ENCODE results near the gene HNF1B.
A peak's percentile ranks its signal among the peaks of the same experiment; 100 is the strongest.

The HNF1B gene

DNA sequence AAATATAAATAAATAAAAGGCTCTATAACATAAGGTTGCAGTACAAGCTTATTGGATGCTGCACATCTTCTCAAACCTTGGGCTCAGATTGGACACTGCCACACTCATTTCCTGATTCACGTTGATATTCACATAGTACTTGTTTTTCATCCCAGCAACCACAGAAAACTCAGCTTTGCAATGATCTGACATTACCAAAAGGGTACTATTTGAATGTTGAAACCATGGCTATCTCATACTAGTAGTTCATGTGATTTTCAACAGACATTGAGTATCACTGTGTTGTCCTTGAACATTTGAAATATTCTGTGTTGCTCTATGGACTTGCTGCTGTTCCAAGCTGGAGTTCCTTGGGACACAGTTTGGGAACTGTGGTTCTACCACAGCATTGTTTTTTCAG lies 87.7 kb downstream of the HNF1B start:
- no peak for DNase-seq (ENCODE audit: low spot score)
- no peak for TF ChIP-seq CTCF (IDR thresholded peaks at IDR 0.05; ENCODE audit: extremely low read depth, missing control alignments)

DNA sequence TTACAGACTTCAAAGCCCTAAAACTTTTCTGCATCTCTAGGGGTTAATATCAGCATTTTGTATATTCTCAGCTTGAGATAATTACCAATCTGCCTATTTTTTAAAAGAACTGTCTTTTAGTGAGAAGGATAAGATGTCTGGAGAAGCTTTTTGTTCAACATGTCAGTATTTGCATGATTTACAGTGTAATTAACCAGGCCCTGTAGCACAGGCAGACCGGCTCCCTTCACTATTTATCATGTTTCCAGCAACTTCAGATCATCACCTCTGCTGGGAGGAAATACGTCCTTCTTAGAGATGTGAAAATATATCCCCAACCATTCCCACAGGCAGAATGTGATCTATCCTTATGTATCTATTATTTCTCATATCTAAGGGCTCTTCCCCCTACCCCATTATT lies 93.0 kb downstream of the HNF1B start:
- no peak for DNase-seq (ENCODE audit: low spot score)
- no peak for TF ChIP-seq CTCF (IDR thresholded peaks at IDR 0.05; ENCODE audit: extremely low read depth, missing control alignments)

DNA sequence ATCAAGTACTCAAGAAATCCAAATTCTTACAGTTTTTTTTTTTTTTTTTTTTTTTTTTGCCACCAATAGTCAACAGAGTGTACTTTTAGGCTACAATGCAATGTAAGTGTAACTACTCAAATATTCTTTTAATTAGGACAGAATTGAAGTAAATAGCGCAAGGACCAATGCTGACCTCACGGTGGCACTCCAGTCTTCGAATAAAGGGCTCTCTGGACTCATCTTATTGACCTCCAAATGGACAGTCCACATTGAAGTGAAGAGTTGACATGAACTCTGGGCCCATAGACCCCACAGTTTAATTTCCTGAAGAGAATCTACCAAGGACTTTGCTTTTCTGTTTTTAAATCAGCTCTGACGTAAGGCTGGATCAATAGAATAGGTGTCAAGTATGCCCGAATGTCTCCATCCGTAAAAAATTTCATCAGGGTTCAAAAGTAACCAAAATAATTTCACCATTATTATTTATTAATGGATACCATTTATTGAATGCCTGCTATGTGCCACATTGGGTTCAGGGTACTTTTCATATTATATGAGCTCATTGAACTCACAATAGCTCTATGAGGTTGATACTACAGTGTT lies 94.3 kb downstream of the HNF1B start:
- peak; percentile 35 for TF ChIP-seq CTCF (IDR thresholded peaks at IDR 0.05; ENCODE audit: extremely low read depth, missing control alignments)
- DNase-seq (ENCODE audit: low spot score), result peak; percentile 29

GRCh38 chr17:37648555-37648954 lies 96.3 kb downstream of the HNF1B start:
- no peak for TF ChIP-seq CTCF (IDR thresholded peaks at IDR 0.05; ENCODE audit: extremely low read depth, missing control alignments)
- no peak for DNase-seq (ENCODE audit: low spot score)

DNA sequence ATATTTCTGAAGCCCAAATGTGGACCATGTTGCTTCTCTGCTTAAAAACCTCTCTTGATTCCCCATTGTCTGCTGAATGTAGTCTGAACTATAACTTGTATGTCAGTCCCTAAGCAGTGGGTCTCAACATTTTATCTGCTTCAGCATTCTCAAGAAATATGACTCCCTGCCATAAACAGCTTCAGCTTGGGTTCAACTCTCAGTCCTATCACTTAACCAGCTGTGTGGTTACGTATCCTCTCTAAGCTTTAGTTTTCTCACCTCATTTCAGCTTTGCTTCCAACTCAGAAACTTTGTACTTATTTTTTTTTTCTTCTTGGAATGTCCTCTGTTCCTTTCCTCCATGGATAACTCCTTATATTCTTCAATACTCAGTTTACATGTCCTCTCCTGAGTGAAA lies 97.0 kb downstream of the HNF1B start:
- TF ChIP-seq CTCF (IDR thresholded peaks at IDR 0.05; ENCODE audit: extremely low read depth, missing control alignments), result no peak
- no peak for DNase-seq (ENCODE audit: low spot score)

DNA sequence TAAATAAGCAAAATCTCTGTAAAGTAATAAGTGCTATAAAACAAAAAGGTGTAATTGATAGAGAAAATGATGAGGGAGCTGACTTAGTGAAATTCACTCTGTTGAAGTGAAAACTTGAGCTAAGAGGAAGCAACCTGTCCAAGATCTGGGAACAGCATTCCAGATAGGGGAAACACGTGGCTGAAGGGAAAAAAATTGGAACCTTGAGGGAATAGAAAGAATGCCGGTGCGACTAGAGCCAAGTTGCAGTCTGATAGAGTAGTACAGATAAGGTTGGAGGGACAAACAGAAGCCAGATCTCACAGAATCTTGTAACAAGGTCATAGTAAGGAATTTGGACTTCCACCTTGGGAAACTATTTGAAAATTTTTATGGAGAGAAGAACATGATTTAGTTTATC lies 101.0 kb downstream of the HNF1B start:
- DNase-seq (ENCODE audit: low spot score), result no peak
- no peak for TF ChIP-seq CTCF (IDR thresholded peaks at IDR 0.05; ENCODE audit: extremely low read depth, missing control alignments)

- peak; percentile 90 for DNase-seq (ENCODE audit: low spot score)
- no peak for TF ChIP-seq CTCF (IDR thresholded peaks at IDR 0.05; ENCODE audit: extremely low read depth, missing control alignments)
Observed at GRCh38 chr17:37643118-37643766, 101.6 kb downstream of the HNF1B start, which contains the start of gene DDX52. TSS of gene DDX52 (minus strand) at chr17:37643446. CDS start at chr17:37643420, 26 bp downstream.
